NCI-H2107 (cell line): ENCODE measurements around the gene PRKN.

Experiments used
- DNase-seq: peaks from one replicate; lab custom pipeline; 2025; lab: John Stamatoyannopoulos, UW

The PRKN gene

DNA sequence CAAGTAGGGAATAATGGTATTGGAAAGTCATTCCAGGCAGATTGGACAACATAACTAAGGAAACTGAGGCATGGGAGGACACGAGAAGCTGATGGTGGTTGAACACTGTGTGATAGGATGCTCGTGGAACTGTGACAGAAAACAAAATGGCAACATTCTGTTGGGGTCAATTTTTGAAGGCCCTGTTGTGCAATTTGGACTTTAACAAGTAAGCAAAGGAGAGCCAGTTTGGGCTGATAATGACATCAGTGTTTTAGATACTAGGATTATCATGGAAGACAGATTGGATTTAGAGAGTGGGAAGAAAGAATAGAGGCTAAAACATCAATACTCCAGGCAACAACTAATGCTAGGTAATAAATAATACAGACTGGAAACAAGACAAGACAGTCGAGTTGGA, 53.1 kb downstream of the PRKN start:
- no peak for DNase-seq

DNA sequence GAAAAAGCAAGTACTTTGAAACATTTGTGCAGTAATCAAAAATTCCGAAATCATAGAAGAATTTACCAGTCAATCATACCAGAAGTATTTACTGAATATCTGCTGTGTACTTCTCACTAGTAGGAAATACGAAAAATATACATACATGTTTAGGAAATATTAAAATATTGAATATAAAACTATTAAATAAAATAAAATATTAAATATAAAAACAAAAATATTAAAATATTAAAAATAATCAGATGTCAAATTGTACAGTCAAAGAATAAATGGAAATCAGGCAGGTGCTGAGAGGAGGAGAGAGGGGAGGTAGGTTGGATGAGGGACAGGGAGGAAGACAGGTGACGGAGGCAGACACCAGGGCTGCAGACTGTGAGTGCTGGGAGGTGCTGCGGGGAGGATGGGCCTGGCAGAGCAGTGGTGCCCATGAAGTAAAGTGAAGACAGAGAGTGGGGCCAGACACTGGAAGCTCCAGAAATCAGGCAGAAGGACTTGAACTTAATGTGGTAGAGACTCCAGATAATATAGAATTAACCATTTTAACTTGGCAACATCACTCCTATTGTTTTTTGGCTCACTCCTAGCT, 55.9 kb downstream of the PRKN start:
- no peak for DNase-seq

- DNase-seq = no peak
These were observed 57.2 kb downstream of the PRKN start for GRCh38 chr6:162670345-162670744.

GRCh38 chr6:162666246-162666645, 61.3 kb downstream of the PRKN start:
- DNase-seq = no peak

DNA sequence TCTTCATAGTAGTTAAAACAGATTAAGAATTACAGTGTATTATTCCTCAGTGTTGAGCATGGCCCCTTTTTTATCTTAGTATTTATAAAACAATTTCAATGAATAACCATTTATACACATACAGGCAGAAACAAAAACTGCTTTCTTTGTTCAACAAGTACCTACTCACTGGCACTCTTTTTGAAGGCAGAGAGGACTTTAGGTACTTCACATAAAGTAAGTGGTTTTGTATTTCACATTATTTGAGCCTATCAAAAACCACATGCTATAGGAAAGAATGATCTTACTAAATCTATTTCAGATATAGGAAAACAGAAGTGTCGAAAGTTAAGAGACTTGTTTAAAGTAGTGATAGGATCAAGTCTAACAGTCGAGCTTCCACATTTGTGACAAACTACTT, 73.8 kb downstream of the PRKN start:
- DNase-seq = no peak

DNA sequence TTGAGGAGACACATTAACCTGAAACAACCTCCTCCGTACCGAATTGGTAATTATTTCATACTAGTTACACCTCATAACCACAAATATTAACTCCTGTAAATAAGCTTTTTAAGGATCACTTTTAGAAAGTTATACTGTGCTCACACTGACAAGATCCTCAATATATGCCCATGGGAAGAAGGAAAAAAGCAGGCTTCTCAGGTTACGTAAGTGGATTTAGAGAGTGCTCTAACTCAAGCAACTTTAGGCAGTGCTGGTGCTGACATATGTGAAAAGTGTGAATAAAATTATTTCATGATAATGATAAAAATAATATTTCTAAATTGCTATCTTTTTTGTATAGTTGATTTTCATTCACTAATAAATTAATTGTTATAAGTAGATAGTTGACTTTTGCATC, 76.1 kb downstream of the PRKN start:
- DNase-seq = no peak

DNA sequence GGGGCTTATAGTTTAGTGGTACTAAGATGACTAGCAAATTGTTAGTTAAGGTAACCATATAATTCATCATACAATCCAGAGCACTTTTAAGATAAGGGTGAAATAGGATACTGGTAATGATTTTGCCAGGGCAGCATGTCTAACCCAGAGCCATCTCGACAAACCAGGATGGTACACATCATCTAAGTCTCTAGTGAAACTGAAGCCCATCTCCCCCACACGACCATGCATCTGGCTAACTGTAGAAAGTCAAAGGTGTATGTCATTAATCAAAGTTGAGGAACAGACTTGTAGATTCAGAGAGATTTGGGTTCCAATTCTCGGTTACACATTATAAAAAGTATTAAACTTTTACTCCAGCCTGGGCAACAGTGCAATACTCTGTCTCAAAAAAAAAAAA, 78.3 kb downstream of the PRKN start:
- no peak for DNase-seq

DNA sequence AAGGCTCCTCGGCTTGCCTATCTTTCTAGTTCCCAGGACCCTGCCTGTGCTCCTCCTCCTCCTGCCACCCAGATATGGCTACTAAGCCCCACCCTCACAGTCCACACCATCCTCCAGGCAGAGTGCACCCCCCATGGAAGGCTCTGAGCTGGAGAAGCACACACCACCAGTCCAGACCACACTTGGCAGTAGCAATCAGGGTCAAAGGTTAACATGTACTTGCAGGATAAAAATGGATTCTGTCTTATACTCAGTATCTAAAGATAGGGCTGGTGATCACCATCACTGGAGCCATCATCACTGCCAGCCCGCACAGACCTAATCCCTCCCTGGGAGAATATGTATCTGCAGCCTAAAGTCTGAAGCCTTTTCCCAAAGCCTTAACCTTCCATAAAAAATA, 83.4 kb downstream of the PRKN start:
- DNase-seq = no peak

GRCh38 chr6:162640756-162641155, 86.8 kb downstream of the PRKN start:
- no peak for DNase-seq

DNA sequence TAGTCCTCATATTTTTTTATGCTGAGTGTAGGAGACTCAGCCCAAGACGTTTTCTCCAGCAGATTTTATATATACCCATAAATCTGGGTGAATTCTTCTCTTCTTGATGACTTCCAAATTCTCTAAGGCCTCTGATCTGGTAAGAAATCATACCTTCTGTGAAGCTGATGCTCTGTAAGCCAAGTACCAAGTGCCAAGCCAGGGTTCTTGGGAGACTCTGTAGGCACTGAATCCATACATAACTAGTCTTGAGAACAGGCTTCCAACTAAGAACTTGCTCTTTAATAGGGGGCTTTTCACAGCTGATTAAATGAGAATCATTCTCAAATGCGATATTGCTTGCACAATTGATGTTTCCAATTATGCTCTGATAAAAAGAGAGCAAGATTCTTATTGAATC, 87.6 kb downstream of the PRKN start:
- DNase-seq = no peak

GRCh38 chr6:162638931-162639574, 88.5 kb downstream of the PRKN start:
- DNase-seq = no peak

GRCh38 chr6:162637317-162637716, 90.2 kb downstream of the PRKN start:
- no peak for DNase-seq

DNA sequence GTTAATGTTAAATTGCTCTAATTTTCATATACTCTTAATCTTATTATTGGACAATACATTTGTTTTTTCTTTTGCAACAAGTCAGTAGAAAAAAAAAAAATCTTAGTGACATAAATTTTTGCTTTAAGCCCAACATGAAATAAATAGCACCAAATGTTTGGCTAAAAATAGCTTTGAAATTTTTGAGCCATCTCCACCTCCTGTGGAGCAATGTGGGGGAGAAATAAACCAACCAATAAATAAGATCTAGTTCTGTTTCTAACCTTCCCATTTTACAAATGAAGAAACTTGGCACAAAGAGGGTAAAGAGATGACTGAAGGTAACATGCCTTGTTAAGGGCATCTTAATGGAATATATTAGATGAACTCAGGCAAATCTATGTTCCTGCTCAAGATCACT, 91.4 kb downstream of the PRKN start:
- DNase-seq = no peak

GRCh38 chr6:162631546-162631945, 96.0 kb downstream of the PRKN start:
- DNase-seq = no peak

DNA sequence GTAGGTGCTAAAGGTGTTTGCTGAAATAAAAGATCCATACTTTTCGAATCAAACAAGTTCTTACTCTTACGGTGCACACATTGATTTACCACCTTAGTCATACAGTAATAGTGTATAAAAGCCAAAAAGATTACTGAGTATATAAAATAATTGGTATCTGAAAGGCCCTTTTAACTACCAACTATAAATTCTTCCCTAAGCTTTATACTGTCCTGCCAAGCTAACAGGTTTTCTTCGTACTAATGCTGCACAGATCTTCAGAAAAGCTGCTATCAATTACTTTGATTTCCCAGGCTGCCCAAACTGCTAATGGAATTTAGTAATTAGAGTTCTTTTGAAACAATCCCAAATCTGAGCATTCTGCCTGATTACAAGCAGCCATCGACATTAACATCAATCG, 97.5 kb downstream of the PRKN start:
- no peak for DNase-seq

- DNase-seq = no peak
These were observed 99.7 kb downstream of the PRKN start for GRCh38 chr6:162627825-162628224.

- DNase-seq = no peak
These were observed 100.2 kb downstream of the PRKN start for GRCh38 chr6:162627362-162627761.

GRCh38 chr6:162626869-162627268, 100.7 kb downstream of the PRKN start:
- DNase-seq = no peak

GRCh38 chr6:162625846-162626540, 101.6 kb downstream of the PRKN start:
- DNase-seq = no peak

- no peak for DNase-seq
These were observed 105.0 kb downstream of the PRKN start for GRCh38 chr6:162622572-162622971.

DNA sequence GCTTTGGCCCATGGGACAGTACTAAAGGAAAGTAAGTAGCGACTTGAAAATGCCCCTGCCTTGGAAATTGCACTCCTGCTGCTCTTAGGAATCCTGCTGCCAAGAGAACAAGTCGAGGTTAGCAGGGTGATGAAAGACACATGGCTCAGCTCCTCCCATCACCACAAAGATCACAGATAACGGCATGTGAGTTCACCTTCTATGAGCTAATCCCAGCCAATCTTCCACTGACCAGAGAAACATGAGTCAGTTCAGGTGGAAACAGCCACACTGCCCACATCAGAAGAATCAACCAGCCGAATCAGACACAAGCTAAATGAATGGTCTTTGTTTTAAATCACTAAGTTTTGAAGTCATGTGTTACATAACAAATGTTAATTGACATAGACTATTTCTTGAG, 106.3 kb downstream of the PRKN start:
- no peak for DNase-seq

GRCh38 chr6:162620073-162620472, 107.5 kb downstream of the PRKN start:
- DNase-seq = no peak

DNA sequence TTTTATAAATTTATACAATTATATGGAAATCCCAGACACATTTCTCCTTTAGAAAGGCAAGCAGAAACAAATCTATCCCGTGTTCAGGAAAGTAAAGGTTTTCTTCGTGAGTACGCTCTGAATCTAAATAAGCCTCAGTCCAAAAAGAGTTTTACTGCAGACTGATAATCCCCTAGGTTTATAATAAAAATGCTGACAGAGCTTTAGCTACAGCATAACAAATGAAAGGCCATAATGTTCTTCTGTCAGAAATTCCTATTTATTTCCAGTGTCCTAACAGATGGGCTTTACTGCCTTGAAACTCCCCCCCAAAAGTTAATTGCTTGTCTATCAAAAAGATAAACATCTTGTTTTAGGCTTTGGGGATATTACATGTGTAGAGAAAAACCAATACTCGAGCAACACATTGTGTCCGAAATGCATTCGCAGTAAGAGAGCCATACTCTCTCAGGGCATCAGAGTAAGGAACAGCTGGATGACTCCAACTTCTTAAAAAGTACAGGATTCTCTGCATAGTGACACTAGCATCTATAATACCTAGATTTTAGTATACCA, 109.0 kb downstream of the PRKN start:
- no peak for DNase-seq
